IMR-90 (cell line): ENCODE results near the gene THBS1. TPM values are rescaled to one million over a fixed set of nuclear protein-coding genes. Genes with fewer than 3 reads are reported as not detected.

Experiments used
- ATAC-seq: fragments of 200-7000 bp; cut with Tn5 transposase; 2 replicates; pipeline ENCODE4 v1.9.1; 2020; ENCODE audit warnings: low read depth, mild to moderate bottlenecking, moderate library complexity
- BruUV-seq: library from RNA; stranded (reverse); fragments of 400-500 nt; replicated peaks from 2 replicates; lab custom pipeline; 2021; lab: Mats Ljungman, UMichigan
- CTCF ChIA-PET: fragments of 300-600 bp; formaldehyde crosslinking; extraction: SDS; loops from one replicate; lab custom pipeline; 2021; ENCODE audit warnings: antibody characterized with exemption; lab: Yijun Ruan, JAX
- POLR2A ChIA-PET: fragments of 300-600 bp; sonication (Branson Sonifier 250); formaldehyde crosslinking; loops from one replicate; lab custom pipeline; 2022; ENCODE audit warnings: antibody characterized with exemption; ENCODE audit not compliant: unreplicated experiment; lab: Charles Lee
- DNase-seq: peaks from one replicate; pipeline ENCODE4 v3.0.0; 2013
- H2AFZ ChIP-seq: replicated peaks from 2 replicates; pipeline ENCODE3; 2013; ENCODE audit warnings: low read length, mild to moderate bottlenecking; ENCODE audit not compliant: poor library complexity
- H2AK5ac ChIP-seq: 2 replicates; pipeline ENCODE4 v1.6.1; 2013; ENCODE audit warnings: low read depth, low read length, inconsistent platforms
- H2AK9ac ChIP-seq: replicated peaks from 2 replicates; pipeline ENCODE3; 2013; ENCODE audit warnings: mild to moderate bottlenecking, low read depth, low read length, moderate library complexity; ENCODE audit not compliant: poor library complexity
- H2BK120ac ChIP-seq: 2 replicates; pipeline ENCODE4 v1.6.1; 2013; ENCODE audit warnings: low read depth, low read length, inconsistent platforms
- H2BK15ac ChIP-seq: 3 replicates; pipeline ENCODE4 v1.6.1; 2013; ENCODE audit warnings: low read depth, low read length, inconsistent platforms
- H2BK20ac ChIP-seq: 2 replicates; pipeline ENCODE4 v1.6.1; 2013; ENCODE audit warnings: low read depth, mild to moderate bottlenecking, inconsistent platforms, low read length, moderate library complexity
- H2BK5ac ChIP-seq: 2 replicates; pipeline ENCODE4 v1.6.1; 2013; ENCODE audit warnings: mild to moderate bottlenecking, low read depth, low read length, inconsistent platforms; ENCODE audit not compliant: poor library complexity, severe bottlenecking
- H3K14ac ChIP-seq: replicated peaks from 2 replicates; pipeline ENCODE4 v1.6.1; 2013; ENCODE audit warnings: low read depth, low read length, inconsistent platforms
- H3K18ac ChIP-seq: 2 replicates; pipeline ENCODE4 v1.6.1; 2013; ENCODE audit warnings: low read depth, low read length, control low read depth
- H3K23ac ChIP-seq: 2 replicates; pipeline ENCODE4 v1.6.1; 2013; ENCODE audit warnings: low read depth, low read length, inconsistent platforms
- H3K27ac ChIP-seq: 2 replicates; pipeline ENCODE4 v1.5.1; 2013; ENCODE audit warnings: mild to moderate bottlenecking, control low read depth, low read length; ENCODE audit not compliant: insufficient read depth
- H3K27me3 ChIP-seq: 2 replicates; pipeline ENCODE4 v1.6.1; 2013; ENCODE audit warnings: low read length; ENCODE audit not compliant: control insufficient read depth, insufficient read depth
- H3K36me3 ChIP-seq: 2 replicates; pipeline ENCODE4 v1.6.1; 2013; ENCODE audit warnings: low read length, mixed read lengths; ENCODE audit not compliant: control insufficient read depth, insufficient read depth
- H3K4ac ChIP-seq: 2 replicates; pipeline ENCODE4 v1.6.1; 2013; ENCODE audit warnings: low read depth, low read length, inconsistent platforms
- H3K4me1 ChIP-seq: 2 replicates; pipeline ENCODE4 v1.6.1; 2013; ENCODE audit warnings: low read length, mixed read lengths; ENCODE audit not compliant: control insufficient read depth, insufficient read depth
- H3K4me2 ChIP-seq: 2 replicates; pipeline ENCODE4 v1.6.1; 2013; ENCODE audit warnings: low read depth, mild to moderate bottlenecking, control low read depth, low read length, moderate library complexity
- H3K4me3 ChIP-seq: 2 replicates; pipeline ENCODE4 v1.5.1; 2013; ENCODE audit warnings: low read depth, mild to moderate bottlenecking, control low read depth, low read length, moderate library complexity; ENCODE audit not compliant: insufficient read depth
- H3K56ac ChIP-seq: 2 replicates; pipeline ENCODE4 v1.6.1; 2013; ENCODE audit warnings: low read length, inconsistent platforms; ENCODE audit not compliant: insufficient read depth; ENCODE audit errors: extremely low read depth
- H3K79me1 ChIP-seq, 2 experiments: 2 replicates each; pipeline ENCODE4 v1.6.1; 2013; ENCODE audit warnings: low read length in 2 of 2, inconsistent platforms in 1 of 2, low read depth in 1 of 2
- H3K9ac ChIP-seq: 2 replicates; pipeline ENCODE4 v1.6.1; 2013; ENCODE audit warnings: low read depth, low read length, control low read depth
- H3K9me1 ChIP-seq: 2 replicates; pipeline ENCODE4 v1.6.1; 2013; ENCODE audit warnings: low read length, inconsistent platforms; ENCODE audit not compliant: insufficient read depth
- H3K9me3 ChIP-seq: 2 replicates; pipeline ENCODE4 v1.6.1; 2013; ENCODE audit warnings: low read length; ENCODE audit not compliant: control insufficient read depth, insufficient read depth
- H4K20me1 ChIP-seq: 2 replicates; pipeline ENCODE4 v1.6.1; 2013; ENCODE audit warnings: low read length, inconsistent platforms; ENCODE audit not compliant: insufficient read depth
- H4K5ac ChIP-seq: 2 replicates; pipeline ENCODE4 v1.6.1; 2013; ENCODE audit warnings: mild to moderate bottlenecking, low read depth, low read length, control low read depth
- H4K8ac ChIP-seq, 2 experiments: 2 replicates each; pipeline ENCODE4 v1.6.1; 2013; ENCODE audit warnings: low read depth in 2 of 2, low read length in 2 of 2, control low read depth in 1 of 2, inconsistent platforms in 1 of 2
- H4K91ac ChIP-seq: 2 replicates; pipeline ENCODE4 v1.6.1; 2013; ENCODE audit warnings: low read depth, low read length, inconsistent platforms; ENCODE audit not compliant: insufficient read depth
- BHLHE40 ChIP-seq: fragments of 150-350 bp; IDR thresholded peaks from 2 replicates; pipeline ENCODE4 v1.6.1; 2016; ENCODE audit warnings: mild to moderate bottlenecking, low read depth, low read length
- CEBPB ChIP-seq: IDR thresholded peaks from 2 replicates; pipeline ENCODE4 v1.6.1; 2012; ENCODE audit warnings: low read depth, low read length, improper control_type of control experiment
- CHD1 ChIP-seq: IDR thresholded peaks from 2 replicates; pipeline ENCODE4 v1.6.1; 2012; ENCODE audit warnings: low read depth, low read length, improper control_type of control experiment
- CTCF ChIP-seq: conservative IDR thresholded peaks from 2 replicates; pipeline ENCODE4 v1.5.1; 2012; ENCODE audit warnings: mild to moderate bottlenecking, low read depth, low read length, improper control_type of control experiment
- ELK1 ChIP-seq: fragments of 150-350 bp; IDR thresholded peaks from 2 replicates; pipeline ENCODE4 v1.6.1; 2016; ENCODE audit warnings: low read depth, mild to moderate bottlenecking, low read length, moderate library complexity, borderline replicate concordance
- FOS ChIP-seq: fragments of 150-350 bp; IDR thresholded peaks from 2 replicates; pipeline ENCODE4 v1.6.1; 2016; ENCODE audit warnings: low read depth, low read length
- MAFK ChIP-seq: IDR thresholded peaks from 2 replicates; pipeline ENCODE4 v1.6.1; 2012; ENCODE audit warnings: low read depth, low read length, improper control_type of control experiment
- MAZ ChIP-seq: IDR thresholded peaks from 2 replicates; pipeline ENCODE4 v1.6.1; 2012; ENCODE audit warnings: low read depth, mild to moderate bottlenecking, low read length, improper control_type of control experiment, moderate library complexity, borderline replicate concordance
- MXI1 ChIP-seq: IDR thresholded peaks from 2 replicates; pipeline ENCODE4 v1.6.1; 2012; ENCODE audit warnings: low read depth, mild to moderate bottlenecking, low read length, moderate library complexity, borderline replicate concordance
- NFE2L2 ChIP-seq: fragments of 150-350 bp; IDR thresholded peaks from 2 replicates; pipeline ENCODE4 v1.6.1; 2016; ENCODE audit warnings: low read depth, mild to moderate bottlenecking, low read length
- POLR2A ChIP-seq: IDR thresholded peaks from 2 replicates; pipeline ENCODE4 v1.6.1; 2012; ENCODE audit warnings: mild to moderate bottlenecking, low read depth, low read length
- RAD21 ChIP-seq: IDR thresholded peaks from 2 replicates; pipeline ENCODE4 v1.6.1; 2012; ENCODE audit warnings: low read length, improper control_type of control experiment
- RCOR1 ChIP-seq: IDR thresholded peaks from 2 replicates; pipeline ENCODE4 v1.6.1; 2012; ENCODE audit warnings: mild to moderate bottlenecking, low read length, improper control_type of control experiment; ENCODE audit not compliant: insufficient replicate concordance
- RFX5 ChIP-seq: IDR thresholded peaks from 2 replicates; pipeline ENCODE4 v1.8.0; 2012; ENCODE audit warnings: low read depth, mild to moderate bottlenecking, low read length, moderate library complexity
- WGBS, 2 experiments: methylation state at CpG; one replicate each; pipeline versions ENCODE4 v1.1.5 to v1.1.7; 2013; ENCODE audit warnings: missing lambda C conversion rate in 2 of 2; ENCODE audit not compliant: insufficient read length in 1 of 2; ENCODE audit errors: extremely low coverage in 2 of 2; 5-methylcytosine and 5-hydroxymethylcytosine counted together
- dilution Hi-C: fragments of 300-500 bp; cut with HindIII; formaldehyde crosslinking; loops from one replicate; pipeline ENCODE4 v1.14.3; 2018; ENCODE audit warnings: low sequenced_read_pairs; ENCODE audit not compliant: unreplicated experiment
- in situ Hi-C: fragments of 300-500 bp; cut with MboI; formaldehyde crosslinking; loops from 3 replicates; pipeline ENCODE4 v1.14.3; 2019; ENCODE audit warnings: low sequenced_read_pairs, inconsistent platforms, mixed read lengths
- intact Hi-C: fragments of 100-400 bp; cut with micrococcal nuclease; formaldehyde crosslinking; loops from 2 replicates; pipeline ENCODE4 v1.10.0; 2022
- polyA plus RNA-seq, 3 experiments: library from polyadenylated mRNA; depleted of rRNA; stranded (reverse); fragments of >200 nt; gene quantifications; 2 replicates each; pipeline ENCODE4 v1.2.3, GENCODE V29; 2012; ENCODE audit warnings: low replicate concordance in 1 of 3
- total RNA-seq: library from RNA; depleted of rRNA; stranded (reverse); fragments of >200 nt; gene quantifications from 2 replicates; pipeline ENCODE4 v1.2.3, GENCODE V29; 2012
- TF ChIP-seq, protein P1 (sequence below): fragments of 150-350 bp; IDR thresholded peaks from 2 replicates; pipeline ENCODE4 v1.6.1; 2017; ENCODE audit warnings: mild to moderate bottlenecking, antibody characterized with exemption, low read length, low read depth

Gene THBS1
- total and polyA plus RNA-seq, 2 of the 4 experiments (the other 2 are of a cell fraction): 1,562 to 4,071 TPM

DNA sequence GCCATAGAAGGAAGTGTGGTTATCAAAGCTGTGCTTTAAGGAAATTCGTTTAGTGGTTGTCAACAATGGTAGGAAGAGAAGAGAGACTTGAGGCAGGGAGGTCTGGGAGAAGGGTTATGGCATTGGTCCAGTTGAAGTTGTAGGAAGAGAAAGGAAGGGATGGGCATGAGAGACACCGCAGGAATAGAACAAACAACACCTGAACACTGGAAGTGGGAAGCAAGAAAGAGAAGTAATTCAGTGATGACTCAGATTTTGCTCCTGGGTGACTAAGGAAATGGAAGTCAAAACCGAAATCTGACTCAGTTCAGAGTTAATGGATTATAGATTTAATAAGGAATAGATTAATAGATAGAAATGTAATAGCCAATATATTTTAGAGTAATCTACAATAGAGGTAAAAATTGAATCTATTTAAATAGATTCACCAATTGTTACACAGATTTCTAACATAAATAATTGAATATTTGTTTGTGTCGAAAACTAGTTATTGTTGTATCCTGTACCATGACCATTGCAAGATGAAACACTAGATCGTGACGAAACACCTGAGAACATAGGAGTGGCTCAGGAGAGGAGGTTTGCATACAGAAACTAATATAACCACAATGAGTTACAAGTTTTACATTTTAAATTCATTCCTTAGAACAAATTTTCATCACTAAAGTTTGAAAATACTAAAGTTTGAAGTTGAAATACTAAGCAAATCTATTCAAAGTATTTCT, 36.0 kb downstream of the THBS1 start:
- POLR2A ChIA-PET: no interaction called here
- H3K9me3 ChIP-seq: peaks cover 2% of the 10 kb centered on the region; the same call in 1 of the 2 replicates
- dilution Hi-C loops: no loop called here
- no peak overlapping the region for H3K4me2 ChIP-seq
- no peak overlapping the region for H3K4ac ChIP-seq
- no peaks in the 10 kb centered on the region for H3K9me1 ChIP-seq
- H3K79me1 ChIP-seq: no peaks in the 10 kb centered on the region
- no peaks in the 10 kb centered on the region; the same call in 1 of the 2 replicates for H3K27me3 ChIP-seq
- ATAC-seq: no peak
- H2BK15ac ChIP-seq: peak overlapping the region; percentile 55; the same call in 1 of the 3 replicates
- H3K36me3 ChIP-seq: no peaks in the 10 kb centered on the region
- no peak overlapping the region; the same call in 1 of the 2 replicates for H2AK5ac ChIP-seq
- CTCF ChIA-PET: no interaction called here
- no peak overlapping the region for H2BK5ac ChIP-seq
- in situ Hi-C loops: no loop called here
- H2AFZ ChIP-seq: no peak overlapping the region
- no peak overlapping the region for H3K27ac ChIP-seq
- 0 out of 2 replicates have a peak overlapping the region, but pooled peaks have one; percentile 36 for H3K18ac ChIP-seq
- WGBS, 2 experiments: 73% methylated on average over 2 of the region's 6 CpGs; no CpG with 5 or more reads in 1 of the 2 experiments
- H4K5ac ChIP-seq: no peak overlapping the region
- H2BK20ac ChIP-seq: peak overlapping the region; percentile 47; the same call in 1 of the 2 replicates
- H3K56ac ChIP-seq: no peak overlapping the region
- H4K91ac ChIP-seq: peak overlapping the region; percentile 13; the same call in 1 of the 2 replicates
- H2AK9ac ChIP-seq: no peak overlapping the region
- peaks cover 3% of the 10 kb centered on the region for H3K4me1 ChIP-seq
- intact Hi-C loops: no loop called here
- H3K14ac ChIP-seq: no peak overlapping the region; the same call in 1 of the 2 replicates
- no peak overlapping the region for H3K23ac ChIP-seq
- BruUV-seq: no TSS peak
- H3K9ac ChIP-seq: no peak overlapping the region
- no peak overlapping the region for H4K8ac ChIP-seq
- H3K4me3 ChIP-seq: no peak overlapping the region
- H2BK120ac ChIP-seq: 0 out of 2 replicates have a peak overlapping the region, but pooled peaks have one; percentile 30
- DNase-seq: peak; percentile 16
- H4K20me1 ChIP-seq: no peaks in the 10 kb centered on the region
- TF ChIP-seq CEBPB (no peak), POLR2A (no peak), CHD1 (no peak), MXI1 (no peak), MAFK (no peak), RAD21 (no peak), RFX5 (no peak), RCOR1 (no peak), NFE2L2 (no peak), CTCF (no peak), BHLHE40 (no peak), MAZ (no peak), FOS (no peak), ELK1 (no peak)
- TF ChIP-seq, protein P1, sequence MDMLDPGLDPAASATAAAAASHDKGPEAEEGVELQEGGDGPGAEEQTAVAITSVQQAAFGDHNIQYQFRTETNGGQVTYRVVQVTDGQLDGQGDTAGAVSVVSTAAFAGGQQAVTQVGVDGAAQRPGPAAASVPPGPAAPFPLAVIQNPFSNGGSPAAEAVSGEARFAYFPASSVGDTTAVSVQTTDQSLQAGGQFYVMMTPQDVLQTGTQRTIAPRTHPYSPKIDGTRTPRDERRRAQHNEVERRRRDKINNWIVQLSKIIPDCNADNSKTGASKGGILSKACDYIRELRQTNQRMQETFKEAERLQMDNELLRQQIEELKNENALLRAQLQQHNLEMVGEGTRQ: no peak
